Ovary (tissue), 3 donors: ENCODE measurements around the gene PPP2R5D.
"Not testable (repeated sequence)": the region's sequence is repeated elsewhere in the genome, so short reads cannot be mapped to it uniquely, and the experiment has no call there.

Source experiments
- EP300 ChIP-seq: sonication (generic); formaldehyde crosslinking; IDR thresholded peaks from one replicate; pipeline ENCODE4 v1.6.1; 2017; ENCODE audit warnings: antibody characterized with exemption
- POLR2A ChIP-seq: fragments of 450-650 bp; IDR thresholded peaks from one replicate; pipeline ENCODE4 v1.6.1; 2017; ENCODE audit warnings: antibody characterized with exemption, mild to moderate bottlenecking, moderate library complexity
- TF ChIP-seq, protein P1 (sequence below), 3 donors: fragments of 450-650 bp in 2 of 3; fragments of 200-600 bp in 1 of 3; IDR thresholded peaks; one replicate each; pipeline versions ENCODE4 v1.5.1 to v1.8.0; 2016 to 2022; ENCODE audit warnings: antibody characterized with exemption in 3 of 3, mild to moderate bottlenecking in 1 of 3
- donor health status: DM: no; HTN: no; CAD: no.

DNA sequence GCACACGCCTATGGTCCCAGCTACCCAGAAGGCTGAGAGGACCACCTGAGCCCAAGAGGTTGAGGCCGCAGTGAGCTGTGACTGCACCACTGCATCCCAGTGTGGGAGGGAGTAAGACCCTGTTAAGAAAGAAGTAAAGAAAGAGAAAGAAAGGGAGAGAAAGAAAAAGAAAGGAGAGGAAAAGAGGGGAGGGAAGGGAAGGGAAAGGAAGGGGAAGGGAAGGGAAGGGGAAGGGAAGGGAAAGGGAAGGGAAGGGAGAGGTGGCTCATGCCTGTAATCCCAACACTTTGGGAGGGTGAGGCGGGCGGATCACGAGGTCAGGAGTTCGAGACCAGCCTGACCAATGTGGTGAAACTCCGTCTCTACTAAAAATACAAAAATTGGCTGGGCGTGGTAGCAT is 57.1 kb downstream of the PPP2R5D start:
- not testable (repeated sequence) for TF ChIP-seq POLR2A, EP300
- TF ChIP-seq, protein P1, sequence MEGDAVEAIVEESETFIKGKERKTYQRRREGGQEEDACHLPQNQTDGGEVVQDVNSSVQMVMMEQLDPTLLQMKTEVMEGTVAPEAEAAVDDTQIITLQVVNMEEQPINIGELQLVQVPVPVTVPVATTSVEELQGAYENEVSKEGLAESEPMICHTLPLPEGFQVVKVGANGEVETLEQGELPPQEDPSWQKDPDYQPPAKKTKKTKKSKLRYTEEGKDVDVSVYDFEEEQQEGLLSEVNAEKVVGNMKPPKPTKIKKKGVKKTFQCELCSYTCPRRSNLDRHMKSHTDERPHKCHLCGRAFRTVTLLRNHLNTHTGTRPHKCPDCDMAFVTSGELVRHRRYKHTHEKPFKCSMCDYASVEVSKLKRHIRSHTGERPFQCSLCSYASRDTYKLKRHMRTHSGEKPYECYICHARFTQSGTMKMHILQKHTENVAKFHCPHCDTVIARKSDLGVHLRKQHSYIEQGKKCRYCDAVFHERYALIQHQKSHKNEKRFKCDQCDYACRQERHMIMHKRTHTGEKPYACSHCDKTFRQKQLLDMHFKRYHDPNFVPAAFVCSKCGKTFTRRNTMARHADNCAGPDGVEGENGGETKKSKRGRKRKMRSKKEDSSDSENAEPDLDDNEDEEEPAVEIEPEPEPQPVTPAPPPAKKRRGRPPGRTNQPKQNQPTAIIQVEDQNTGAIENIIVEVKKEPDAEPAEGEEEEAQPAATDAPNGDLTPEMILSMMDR (IDR thresholded peaks at IDR 0.05) = not testable (repeated sequence)
